AG09309 (cell line): ENCODE measurements around the gene TSC22D3.

Experiments
- DNase-seq: peaks from one replicate; pipeline ENCODE4 v3.0.0-alpha.2; 2010; ENCODE audit warnings: low read depth
- H3K4me3 ChIP-seq: 2 replicates; pipeline ENCODE4 v1.5.1; 2011; ENCODE audit warnings: mild to moderate bottlenecking, low read depth, low read length, moderate library complexity; ENCODE audit not compliant: control insufficient read depth
- CTCF ChIP-seq: IDR thresholded peaks from 2 replicates; pipeline ENCODE4 v1.5.1; 2011; ENCODE audit warnings: mild to moderate bottlenecking, low read depth, low read length, inconsistent platforms; ENCODE audit not compliant: insufficient read depth, control insufficient read depth; ENCODE audit errors: missing control alignments

TSC22D3 gene

GRCh38 chrX:107750861-107751445 lies 24.6 kb downstream of the TSC22D3 start:
- DNase-seq: no peak
- H3K4me3 ChIP-seq: no peak overlapping the region
- no peak for TF ChIP-seq CTCF

- no peak for TF ChIP-seq CTCF
- no peak for DNase-seq
- H3K4me3 ChIP-seq: no peak overlapping the region
These were observed 25.3 kb downstream of the TSC22D3 start for GRCh38 chrX:107750263-107750662.

- no peak for TF ChIP-seq CTCF
- no peak overlapping the region for H3K4me3 ChIP-seq
- DNase-seq: no peak
These were observed 27.1 kb downstream of the TSC22D3 start for GRCh38 chrX:107748506-107748905.

GRCh38 chrX:107747596-107748161 lies 27.9 kb downstream of the TSC22D3 start:
- DNase-seq: no peak
- no peak for TF ChIP-seq CTCF
- H3K4me3 ChIP-seq: no peak overlapping the region

- DNase-seq: no peak
- TF ChIP-seq CTCF: no peak
- no peak overlapping the region for H3K4me3 ChIP-seq
These were observed 30.7 kb downstream of the TSC22D3 start for GRCh38 chrX:107744868-107745267.

GRCh38 chrX:107743995-107744394 lies 31.6 kb downstream of the TSC22D3 start:
- no peak for DNase-seq
- TF ChIP-seq CTCF: no peak
- no peak overlapping the region for H3K4me3 ChIP-seq

- no peak for TF ChIP-seq CTCF
- DNase-seq: no peak
- H3K4me3 ChIP-seq: no peak overlapping the region
These were observed 32.8 kb downstream of the TSC22D3 start for GRCh38 chrX:107742700-107743191.
